HG02870 (cell line): Measurements from ENCODE around the gene BCAR1.

Source experiments
- ATAC-seq: cut with Tn5 transposase; IDR thresholded peaks from one replicate; pipeline ENCODE4 v1.9.1; 2021; ENCODE audit warnings: mild to moderate bottlenecking, moderate library complexity; ENCODE audit not compliant: unreplicated experiment

The BCAR1 gene

DNA sequence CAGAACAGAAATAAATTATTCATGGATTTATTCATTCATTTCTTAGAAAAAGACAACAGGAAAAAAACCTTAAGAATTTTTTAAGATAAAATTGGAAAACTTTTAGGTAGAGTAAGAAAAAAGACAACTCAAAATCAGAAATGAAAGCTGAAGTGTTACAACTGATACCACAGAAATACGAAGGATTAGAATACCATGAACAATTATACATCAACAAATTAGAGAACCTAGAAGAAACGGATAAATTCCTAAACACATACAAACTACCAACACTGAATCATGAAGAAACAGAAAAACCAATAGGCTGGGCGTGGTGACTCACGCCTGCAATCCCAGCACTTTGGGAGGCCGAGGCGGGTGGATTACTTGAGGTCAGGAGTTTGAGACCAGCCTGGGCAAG, 72.2 kb downstream of the BCAR1 start:
- ATAC-seq = no peak
